GM12801 (cell line): ENCODE data around the gene SECISBP2L.

Experiments
- CTCF ChIP-seq: IDR thresholded peaks from one replicate; pipeline ENCODE4 v1.5.1; 2011; ENCODE audit warnings: control low read depth; ENCODE audit not compliant: insufficient read length; ENCODE audit errors: extremely low read depth

The SECISBP2L gene

GRCh38 chr15:49038382-49038781 lies 7.9 kb downstream of the SECISBP2L start:
- no peak for TF ChIP-seq CTCF

GRCh38 chr15:49037546-49037940 lies 8.7 kb downstream of the SECISBP2L start:
- no peak for TF ChIP-seq CTCF

DNA sequence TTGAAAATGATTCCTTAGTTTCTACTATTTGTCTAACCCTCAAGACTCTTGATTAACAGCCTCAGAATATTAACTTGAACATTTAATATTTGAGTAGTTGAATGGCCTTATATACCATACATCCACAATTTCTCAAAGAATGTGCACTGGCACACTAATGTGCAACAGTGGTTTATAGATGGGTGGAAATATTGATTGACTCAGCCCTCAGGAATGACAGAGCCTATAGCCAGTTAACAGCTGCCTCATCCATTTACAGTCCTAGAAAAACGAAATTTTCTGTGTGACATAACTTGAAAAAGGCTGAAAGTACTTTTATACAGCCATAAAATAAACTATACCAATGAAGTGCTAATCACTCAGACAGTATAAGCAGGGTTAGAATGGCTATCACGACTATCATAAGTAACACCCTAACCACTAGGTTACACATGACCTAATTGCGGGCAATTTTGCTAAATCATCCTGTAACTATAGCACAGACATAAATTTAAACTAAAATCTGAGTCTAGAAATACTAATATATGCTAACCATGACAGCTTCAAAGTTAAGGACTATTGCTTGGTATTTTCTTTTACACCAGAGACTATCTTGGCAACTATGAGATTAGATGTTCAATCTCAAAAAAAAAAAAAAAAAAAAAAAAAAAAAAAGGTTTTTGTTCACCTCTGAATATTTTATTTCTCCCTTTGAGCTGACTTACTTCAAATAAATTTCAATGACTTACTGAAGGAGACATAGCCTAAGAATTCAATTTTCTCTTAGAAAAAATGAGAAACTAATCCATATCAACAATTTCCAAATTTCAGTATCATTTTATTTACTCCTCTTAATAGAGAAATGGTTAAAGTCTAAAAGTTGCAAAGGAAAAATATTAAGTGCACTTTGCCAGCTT lies 9.3 kb downstream of the SECISBP2L start:
- no peak for TF ChIP-seq CTCF

- no peak for TF ChIP-seq CTCF
These were observed 10.4 kb downstream of the SECISBP2L start for GRCh38 chr15:49035825-49036224.

- TF ChIP-seq CTCF, result no peak
These were observed 13.6 kb downstream of the SECISBP2L start for GRCh38 chr15:49032601-49033145.

GRCh38 chr15:49031804-49032203 lies 14.4 kb downstream of the SECISBP2L start:
- TF ChIP-seq CTCF, result no peak

GRCh38 chr15:49026700-49027099 lies 19.5 kb downstream of the SECISBP2L start:
- TF ChIP-seq CTCF, result no peak
